Naive B cell (primary cell): ENCODE data around the gene DNM2. TPM values are rescaled to one million over a fixed set of nuclear protein-coding genes. Genes with fewer than 3 reads are reported as not detected.
A peak's percentile ranks its signal among the peaks of the same experiment; 100 is the strongest.
"Not testable (repeated sequence)": the region's sequence is repeated elsewhere in the genome, so short reads cannot be mapped to it uniquely, and the experiment has no call there.

Experiments
- ATAC-seq, 2 donors: fragments of 150-1000 bp; cut with Tn5 transposase; 2 replicates each; pipeline ENCODE4 v1.10.0; 2021; ENCODE audit warnings: low read depth in 2 of 2, mild to moderate bottlenecking in 2 of 2, moderate library complexity in 2 of 2
- DNase-seq: peaks from one replicate; pipeline ENCODE4 v3.0.0; 2022
- H3K27ac Mint-ChIP-seq, 6 donors: one replicate each; pipeline ENCODE4 v1.8.0; 2020 to 2022; ENCODE audit warnings: mild to moderate bottlenecking in 6 of 6, mixed read lengths in 6 of 6, moderate library complexity in 5 of 6, inconsistent platforms in 2 of 6
- H3K27me3 Mint-ChIP-seq, 3 donors: one replicate each; pipeline ENCODE4 v1.8.0; 2021 to 2022; ENCODE audit warnings: mixed read lengths in 3 of 3, mild to moderate bottlenecking in 1 of 3
- H3K36me3 Mint-ChIP-seq, 2 donors: one replicate each; pipeline ENCODE4 v1.8.0; 2020 to 2022; ENCODE audit warnings: mixed read lengths in 2 of 2, inconsistent platforms in 1 of 2, mild to moderate bottlenecking in 1 of 2
- H3K4me1 Mint-ChIP-seq, 3 donors: one replicate each; pipeline ENCODE4 v1.8.0; 2020 to 2022; ENCODE audit warnings: mixed read lengths in 3 of 3, inconsistent platforms in 1 of 3, mild to moderate bottlenecking in 1 of 3, moderate library complexity in 1 of 3
- H3K4me3 Mint-ChIP-seq, 8 donors: one replicate each; pipeline ENCODE4 v1.8.0; 2020 to 2022; ENCODE audit warnings: mild to moderate bottlenecking in 8 of 8, mixed read lengths in 8 of 8, moderate library complexity in 8 of 8, inconsistent platforms in 2 of 8
- H3K9me3 Mint-ChIP-seq, 7 donors: one replicate each; pipeline ENCODE4 v1.8.0; 2020 to 2022; ENCODE audit warnings: mixed read lengths in 7 of 7, mild to moderate bottlenecking in 5 of 7, inconsistent platforms in 2 of 7, moderate library complexity in 1 of 7
- polyA plus RNA-seq, 6 donors: library from polyadenylated mRNA; unstranded; fragments of 300-500 nt; fragmentation: Illumina TruSeq; gene quantifications; one replicate each; pipeline ENCODE4 v1.2.3, GENCODE V29; 2021; ENCODE audit warnings: low read depth in 6 of 6

Gene DNM2
- polyA plus RNA-seq, 6 donors from 2014 or later, result 53.6 to 111 (median 63.0) TPM

DNA sequence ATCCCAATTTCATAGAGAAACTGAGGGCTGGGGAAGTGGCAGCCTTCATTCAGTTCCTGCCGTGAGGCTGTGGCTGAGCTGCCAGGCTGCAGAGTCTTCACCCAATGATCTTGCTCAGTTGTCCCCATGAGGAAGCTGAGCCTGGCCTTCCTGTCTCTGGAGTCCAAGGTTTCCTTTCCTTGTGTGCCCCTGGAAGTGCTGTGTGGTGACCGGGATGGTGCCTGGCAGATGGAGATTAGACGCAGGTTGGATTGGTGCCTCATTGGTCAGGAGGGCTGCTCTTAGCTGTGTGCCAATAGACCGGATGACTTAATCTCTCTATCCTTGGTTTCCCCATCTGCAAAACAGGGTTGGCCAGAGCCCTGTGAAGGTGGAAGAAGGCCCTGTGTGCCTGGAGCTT is 24.6 kb downstream of the DNM2 start:
- H3K27me3 Mint-ChIP-seq, result no peaks in the 10 kb centered on the region
- H3K4me3 Mint-ChIP-seq, result peak overlapping the region in 2 of 8 donors; percentile 15 to 25
- peaks cover 0 to 7% (median 0%) of the 10 kb centered on the region in 7 donors for H3K9me3 Mint-ChIP-seq
- peaks cover 50 to 91% (median 75%) of the 10 kb centered on the region in 3 donors for H3K4me1 Mint-ChIP-seq
- no peak for DNase-seq
- ATAC-seq, result no peak
- peaks cover 0 to 8% of the 10 kb centered on the region in 2 donors for H3K36me3 Mint-ChIP-seq
- peak overlapping the region in 2 of 6 donors; percentile 44 to 69 for H3K27ac Mint-ChIP-seq

DNA sequence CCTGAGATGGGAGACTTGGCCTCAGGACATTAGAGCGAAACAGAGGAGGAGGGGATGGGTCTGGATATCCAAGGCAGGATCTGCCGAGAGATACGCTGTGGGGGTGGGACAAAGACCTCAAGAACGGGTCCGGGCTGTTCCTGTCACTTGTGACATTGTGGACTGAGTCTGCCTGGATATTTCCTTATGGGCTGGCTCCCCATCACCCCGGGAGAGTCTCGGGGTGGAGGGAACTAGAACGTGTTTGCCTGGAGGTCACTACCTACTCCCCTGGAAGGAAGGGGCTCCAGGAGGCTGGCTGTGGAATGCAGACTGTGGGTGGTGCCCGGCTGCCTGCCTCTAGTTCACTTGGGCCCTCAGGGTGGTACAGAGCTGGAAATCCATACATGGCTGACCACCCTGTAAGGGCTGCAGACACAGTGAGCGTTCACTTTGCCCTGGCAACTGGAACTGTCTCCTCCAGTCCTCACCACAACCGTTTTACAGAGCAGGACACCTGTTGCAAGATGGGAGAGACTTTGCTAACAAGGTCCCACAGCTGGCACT is 26.4 kb downstream of the DNM2 start:
- H3K27ac Mint-ChIP-seq, result peak overlapping the region in 4 of 6 donors; percentile 42 to 57 (median 48)
- ATAC-seq, result no peak
- peaks cover 0 to 7% (median 0%) of the 10 kb centered on the region in 7 donors for H3K9me3 Mint-ChIP-seq
- peaks cover 59 to 92% (median 77%) of the 10 kb centered on the region in 3 donors for H3K4me1 Mint-ChIP-seq
- peak overlapping the region in 1 of 8 donors; percentile 53 for H3K4me3 Mint-ChIP-seq
- H3K36me3 Mint-ChIP-seq, result peaks cover 0 to 8% of the 10 kb centered on the region in 2 donors
- H3K27me3 Mint-ChIP-seq, result no peaks in the 10 kb centered on the region
- no peak for DNase-seq

DNA sequence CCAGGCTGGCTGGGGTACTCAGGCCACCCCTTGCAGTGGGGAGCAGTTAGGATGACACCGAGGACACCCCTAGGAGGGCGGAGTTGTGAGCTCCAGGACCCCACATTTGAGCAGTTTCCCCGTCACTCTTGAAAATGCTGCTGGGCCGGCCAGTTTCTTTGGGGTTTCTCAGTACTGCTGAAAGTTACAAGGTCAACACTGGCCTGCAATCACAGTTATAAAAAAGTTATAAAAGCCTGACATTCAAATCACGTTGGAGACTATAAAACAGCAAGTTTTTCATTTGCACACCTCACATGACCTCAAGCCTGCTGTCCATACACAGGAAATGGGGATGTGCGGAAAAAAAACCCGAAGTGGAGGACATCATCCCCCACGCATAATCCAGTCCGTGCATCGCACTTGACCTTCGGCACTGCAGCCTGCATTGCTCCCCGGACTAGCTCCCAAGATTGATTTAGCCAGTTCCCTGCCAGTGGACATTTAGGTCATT is 27.0 kb downstream of the DNM2 start:
- Mint-ChIP-seq H3K4me1 (peaks cover 63 to 92% (median 78%) of the 10 kb centered on the region in 3 donors), H3K27ac (peak overlapping the region in 3 of 6 donors; percentile 26 to 57 (median 47)), H3K36me3 (peaks cover 0 to 8% of the 10 kb centered on the region in 2 donors), H3K27me3 (no peaks in the 10 kb centered on the region), H3K4me3 (no peak overlapping the region), H3K9me3 (peaks cover 0 to 6% (median 0%) of the 10 kb centered on the region in 7 donors)
- DNase-seq (no peak), ATAC-seq (no peak)

DNA sequence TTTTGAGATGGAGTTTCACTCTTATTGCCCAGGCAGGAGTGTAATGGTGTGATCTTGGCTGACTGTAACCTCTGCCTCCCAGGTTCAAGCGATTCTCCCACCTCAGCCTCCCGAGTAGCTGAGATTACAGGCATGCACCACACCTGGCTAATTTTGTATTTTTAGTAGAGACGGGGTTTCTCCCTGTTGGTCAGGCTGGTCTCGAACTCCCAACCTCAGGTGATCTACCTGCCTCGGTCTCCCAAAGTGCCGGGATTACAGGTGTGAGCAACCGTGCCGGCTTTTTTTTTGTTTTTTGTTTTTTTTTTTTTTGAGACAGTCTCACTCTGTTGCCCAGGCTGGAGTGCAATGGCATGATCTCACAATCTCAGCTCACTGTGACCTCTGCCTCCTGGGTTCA is 28.6 kb downstream of the DNM2 start:
- peaks cover 57 to 93% (median 79%) of the 10 kb centered on the region in 3 donors for H3K4me1 Mint-ChIP-seq
- peak overlapping the region in 1 of 6 donors; percentile 82 for H3K27ac Mint-ChIP-seq
- H3K4me3 Mint-ChIP-seq, H3K9me3 Mint-ChIP-seq, DNase-seq, H3K27me3 Mint-ChIP-seq, ATAC-seq, H3K36me3 Mint-ChIP-seq: not testable (repeated sequence)

DNA sequence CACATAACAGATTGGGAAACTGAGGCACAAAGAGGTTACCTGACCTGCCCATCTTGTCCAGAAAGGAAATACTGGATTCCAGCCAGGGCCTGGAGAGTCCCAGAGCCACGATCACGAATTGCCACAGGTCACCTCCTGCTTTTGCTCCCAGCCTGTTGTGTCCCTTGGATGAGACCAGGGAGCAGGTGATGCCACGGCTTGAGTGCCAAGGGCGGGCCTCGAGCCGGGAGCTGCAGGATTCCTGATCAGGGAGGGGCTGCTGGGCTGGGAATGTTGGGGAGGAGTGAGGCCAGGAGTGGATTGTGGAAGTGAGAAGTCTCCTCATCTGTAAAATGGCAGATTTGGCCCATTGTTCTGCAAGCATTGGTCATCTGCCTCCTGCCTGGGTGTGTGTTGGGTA is 29.4 kb downstream of the DNM2 start:
- Mint-ChIP-seq H3K36me3 (no peaks in the 10 kb centered on the region), H3K4me1 (peaks cover 59 to 93% (median 80%) of the 10 kb centered on the region in 3 donors), H3K9me3 (no peaks in the 10 kb centered on the region), H3K27ac (peak overlapping the region in 3 of 6 donors; percentile 54 to 92 (median 82)), H3K4me3 (no peak overlapping the region), H3K27me3 (no peaks in the 10 kb centered on the region)
- DNase-seq (no peak), ATAC-seq (no peak)

DNA sequence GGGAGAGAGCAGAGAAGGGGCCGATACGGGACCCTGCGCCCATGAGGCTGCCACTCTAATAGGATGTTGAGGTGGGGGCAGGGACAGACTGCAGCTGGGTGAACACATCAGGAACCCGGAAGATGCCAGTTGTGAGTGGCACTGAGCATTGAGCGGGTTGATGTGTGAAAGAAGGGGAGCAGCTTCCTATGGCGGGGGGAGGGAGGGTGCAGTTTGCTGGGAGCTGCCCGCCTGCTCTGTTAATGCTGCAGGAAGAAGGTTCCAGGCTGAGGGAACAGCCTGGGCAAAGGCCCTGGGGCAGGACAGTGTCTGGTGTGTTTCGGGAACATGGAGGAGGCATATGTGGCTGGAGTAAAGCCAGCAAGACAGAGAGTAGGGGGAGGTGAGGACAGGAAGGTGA is 29.8 kb downstream of the DNM2 start:
- no peaks in the 10 kb centered on the region for H3K27me3 Mint-ChIP-seq
- peak overlapping the region in 4 of 8 donors; percentile 16 to 42 (median 28) for H3K4me3 Mint-ChIP-seq
- DNase-seq, result no peak
- H3K36me3 Mint-ChIP-seq, result no peaks in the 10 kb centered on the region
- peaks cover 56 to 93% (median 80%) of the 10 kb centered on the region in 3 donors for H3K4me1 Mint-ChIP-seq
- H3K27ac Mint-ChIP-seq, result peak overlapping the region in 4 of 6 donors; percentile 54 to 92 (median 84)
- no peaks in the 10 kb centered on the region for H3K9me3 Mint-ChIP-seq
- ATAC-seq, result no peak

DNA sequence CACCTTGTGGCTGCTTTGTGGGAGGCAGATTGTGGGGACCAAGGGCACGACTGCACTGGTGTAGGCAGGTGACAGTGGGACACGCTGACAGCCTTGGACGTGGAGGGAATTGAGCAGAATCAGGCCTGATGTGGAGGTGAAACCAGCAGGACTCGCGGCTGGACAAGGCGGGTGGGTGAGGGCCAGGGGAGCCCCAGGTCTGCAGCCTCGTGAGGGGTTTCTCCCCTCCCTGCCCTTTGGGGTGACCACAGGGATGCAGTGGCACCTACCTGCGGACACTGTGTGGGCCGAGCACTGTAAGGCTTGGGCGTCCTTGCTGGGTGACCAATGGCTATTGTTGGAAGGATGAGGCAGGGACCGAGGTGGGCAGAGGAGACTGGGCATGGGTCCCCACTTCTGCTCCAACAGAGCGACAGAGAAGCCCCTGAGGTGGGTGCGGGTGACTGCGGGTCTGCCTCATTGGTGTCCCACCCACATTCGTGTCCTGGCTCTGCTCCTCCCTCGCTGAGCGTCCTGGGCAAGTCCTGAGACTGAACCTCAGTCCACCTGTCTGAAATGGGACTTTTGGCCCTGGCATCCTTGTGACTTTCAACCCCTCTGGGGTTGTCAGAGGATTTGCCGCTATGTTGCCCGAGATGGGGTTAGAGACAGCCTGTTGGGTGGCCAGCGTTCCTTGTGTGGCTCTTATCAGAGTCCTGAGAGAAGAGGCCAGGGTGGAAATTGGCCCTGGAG is 30.5 kb downstream of the DNM2 start:
- no peak for ATAC-seq
- peak overlapping the region in 1 of 8 donors; percentile 29 for H3K4me3 Mint-ChIP-seq
- H3K9me3 Mint-ChIP-seq, result no peaks in the 10 kb centered on the region
- no peaks in the 10 kb centered on the region for H3K36me3 Mint-ChIP-seq
- no peak for DNase-seq
- peak overlapping the region in 4 of 6 donors; percentile 15 to 85 (median 82) for H3K27ac Mint-ChIP-seq
- H3K27me3 Mint-ChIP-seq, result no peaks in the 10 kb centered on the region
- peaks cover 59 to 95% (median 80%) of the 10 kb centered on the region in 3 donors for H3K4me1 Mint-ChIP-seq

DNA sequence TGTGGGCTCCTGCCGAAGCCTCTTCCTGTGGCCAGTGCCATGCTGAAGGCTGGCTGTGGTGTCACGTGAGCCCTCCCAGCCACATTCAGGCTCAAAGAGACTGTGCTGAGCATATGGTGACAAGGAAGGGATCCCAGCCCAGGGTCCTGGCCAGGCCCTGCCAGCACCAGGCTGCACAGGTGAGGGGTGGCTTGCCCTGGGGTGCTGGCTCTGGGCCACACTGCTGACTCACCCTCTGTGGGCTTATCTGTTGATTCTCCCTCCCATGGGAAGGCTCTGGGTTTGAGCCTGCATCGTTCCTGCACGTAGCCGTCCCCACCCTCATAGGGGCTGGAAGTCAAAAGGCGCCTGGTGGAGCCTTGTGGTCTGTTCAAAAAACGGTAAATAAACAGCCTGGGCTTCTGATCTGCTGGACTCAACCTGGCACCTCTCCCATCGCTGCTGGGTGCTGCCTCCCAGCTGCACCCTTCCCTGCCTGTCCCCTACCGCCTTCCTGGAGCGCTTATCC is 31.1 kb downstream of the DNM2 start:
- ATAC-seq (no peak), DNase-seq (no peak)
- Mint-ChIP-seq H3K4me3 (peak overlapping the region in 1 of 8 donors; percentile 74), H3K9me3 (no peaks in the 10 kb centered on the region), H3K4me1 (peaks cover 61 to 95% (median 84%) of the 10 kb centered on the region in 3 donors), H3K27me3 (no peaks in the 10 kb centered on the region), H3K36me3 (no peaks in the 10 kb centered on the region), H3K27ac (peak overlapping the region in 5 of 6 donors; percentile 15 to 78 (median 36))

DNA sequence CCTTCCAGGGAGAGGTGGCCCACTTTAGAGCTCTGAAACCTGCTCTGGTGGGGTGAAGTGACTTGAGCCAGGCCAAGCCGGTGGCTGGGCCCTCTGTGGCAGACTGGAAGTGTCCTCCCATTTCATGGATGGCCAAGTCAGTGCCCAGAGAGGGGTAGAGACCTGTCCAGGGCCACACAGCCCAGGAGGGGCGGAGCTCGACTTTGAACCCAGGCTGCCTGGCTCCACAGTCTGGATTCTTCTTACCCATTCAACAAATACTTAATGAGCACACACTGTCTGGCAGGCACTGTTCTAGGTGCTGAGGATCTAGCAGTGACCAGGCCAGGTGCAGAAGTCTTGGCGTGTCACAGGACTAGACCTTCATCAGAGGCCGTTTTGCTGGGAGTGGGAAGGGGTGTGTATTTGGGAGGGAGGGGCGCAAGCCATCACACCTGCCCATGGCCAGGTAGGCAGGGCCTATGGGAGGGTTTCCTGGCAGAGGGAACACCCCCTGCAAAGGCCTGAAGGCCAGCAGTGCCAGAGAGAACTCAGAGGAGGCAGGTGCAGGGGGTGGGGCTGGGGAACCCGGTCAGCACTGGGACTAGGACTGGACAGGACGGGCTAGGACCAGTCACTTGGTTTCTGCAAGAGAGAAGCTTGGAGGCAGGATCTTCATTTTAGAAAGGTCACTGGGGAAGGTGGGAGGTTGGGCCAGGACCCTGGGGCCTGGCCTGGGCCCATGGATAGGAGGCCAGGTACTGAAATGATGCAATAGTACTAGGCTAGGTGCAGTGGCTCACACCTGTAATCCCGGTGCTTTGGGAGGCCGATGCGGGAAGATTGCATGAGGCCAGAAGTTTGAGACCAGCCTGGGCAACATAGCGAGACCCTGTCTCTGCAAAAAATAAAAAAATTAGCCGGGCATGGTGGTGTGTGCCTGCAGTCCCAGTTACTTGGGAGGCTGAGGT is 31.8 kb downstream of the DNM2 start:
- peak overlapping the region in 1 of 8 donors; percentile 74 for H3K4me3 Mint-ChIP-seq
- peaks cover 62 to 95% (median 84%) of the 10 kb centered on the region in 3 donors for H3K4me1 Mint-ChIP-seq
- H3K36me3 Mint-ChIP-seq, result no peaks in the 10 kb centered on the region
- ATAC-seq (no peak), DNase-seq (no peak)
- H3K27ac Mint-ChIP-seq, result peak overlapping the region in 5 of 6 donors; percentile 18 to 78 (median 69)
- no peaks in the 10 kb centered on the region for H3K9me3 Mint-ChIP-seq
- no peaks in the 10 kb centered on the region for H3K27me3 Mint-ChIP-seq

DNA sequence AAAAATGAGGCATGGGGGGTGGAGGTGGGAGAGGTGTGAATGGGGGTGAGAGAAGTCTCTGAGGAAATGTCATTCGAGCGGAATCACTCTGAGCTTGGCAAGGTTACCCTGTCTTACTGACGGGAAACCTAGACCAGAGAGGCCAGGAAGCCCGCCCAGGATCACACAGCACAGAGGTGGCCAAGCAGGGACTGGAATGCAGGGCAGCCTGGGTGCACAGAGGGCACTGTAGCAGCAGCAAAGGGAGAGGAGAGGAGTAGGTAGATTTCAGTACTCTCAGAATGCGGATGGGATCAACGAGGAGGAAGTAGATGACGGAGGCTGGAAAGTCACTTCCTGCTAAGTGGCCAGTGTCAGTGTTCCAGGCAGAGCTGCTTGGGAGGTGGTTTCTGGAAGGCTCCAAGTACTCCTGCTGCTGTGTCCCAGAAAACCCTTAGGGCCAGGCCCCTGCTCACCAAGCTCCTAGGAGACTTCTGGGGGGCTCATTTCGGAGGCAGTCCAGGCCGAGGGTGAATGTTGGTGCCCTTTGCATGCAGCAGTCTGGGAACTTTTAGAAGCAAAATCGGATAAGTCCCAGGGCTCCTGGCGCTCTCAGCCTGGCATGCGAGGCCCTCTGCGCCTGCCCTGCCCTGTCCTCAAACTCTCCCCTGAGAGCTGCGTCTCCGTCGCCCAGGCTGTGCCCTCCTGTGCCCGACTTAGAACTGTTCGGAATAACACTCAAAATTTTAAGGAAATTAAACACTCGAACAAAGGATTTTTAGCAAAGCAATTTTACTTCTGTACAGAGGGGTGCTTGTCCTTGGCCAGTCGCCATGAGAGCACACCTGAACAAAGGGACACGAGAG is 33.5 kb downstream of the DNM2 start:
- Mint-ChIP-seq H3K9me3 (no peaks in the 10 kb centered on the region), H3K36me3 (no peaks in the 10 kb centered on the region), H3K4me3 (peak overlapping the region in 5 of 8 donors; percentile 6 to 71 (median 50)), H3K27me3 (no peaks in the 10 kb centered on the region), H3K4me1 (peaks cover 62 to 96% (median 86%) of the 10 kb centered on the region in 3 donors), H3K27ac (peak overlapping the region in 5 of 6 donors; percentile 74 to 97 (median 93))
- ATAC-seq, result no peak
- DNase-seq, result no peak

DNA sequence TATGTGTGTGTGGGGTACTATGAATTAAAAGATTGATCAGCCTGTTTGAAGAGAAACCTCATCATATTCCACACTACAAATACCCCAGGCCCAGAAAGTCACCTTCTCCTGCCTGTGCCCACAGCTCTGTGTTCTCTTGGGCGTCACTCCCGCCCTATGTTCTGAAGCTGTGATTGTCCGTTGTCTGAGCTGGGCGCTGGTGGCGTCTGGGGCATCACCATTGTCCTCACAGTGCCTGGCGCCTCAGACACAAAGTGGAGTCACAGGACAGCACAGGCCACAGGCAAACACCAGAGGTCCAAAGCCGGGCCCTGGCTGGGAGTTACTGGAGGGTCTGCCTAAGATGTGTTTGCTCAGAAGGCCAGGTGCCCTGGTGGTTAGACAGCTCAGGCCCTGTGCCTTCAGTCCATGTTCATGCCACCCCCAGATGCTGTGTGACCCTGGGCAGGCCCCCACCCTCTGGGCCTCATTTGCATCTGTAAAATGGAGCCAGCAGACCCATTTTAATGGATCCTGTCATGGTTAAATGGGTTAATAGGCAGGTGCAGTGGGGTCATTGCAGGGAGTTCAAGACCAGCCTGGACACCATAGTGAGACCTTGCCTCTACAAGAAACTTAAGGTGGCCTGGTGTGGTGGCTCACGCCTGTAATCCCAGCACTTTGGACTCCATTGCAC is 34.5 kb downstream of the DNM2 start:
- DNase-seq (no peak), ATAC-seq (no peak)
- Mint-ChIP-seq H3K4me3 (peak overlapping the region in 4 of 8 donors; percentile 23 to 55 (median 44)), H3K4me1 (peaks cover 70 to 97% (median 95%) of the 10 kb centered on the region in 3 donors), H3K27ac (peak overlapping the region; percentile 45 to 97 (median 94)), H3K9me3 (no peaks in the 10 kb centered on the region), H3K27me3 (no peaks in the 10 kb centered on the region), H3K36me3 (no peaks in the 10 kb centered on the region)
